HEK293 (cell line): ENCODE measurements around the gene UBE2M.

ENCODE experiments used
- BCL11B ChIP-seq: fragments of 450-650 bp; formaldehyde crosslinking; IDR thresholded peaks from 2 replicates; pipeline ENCODE4 v1.5.1; 2016; ENCODE audit warnings: low read depth, missing biosample characterization, missing genetic modification characterization
- GLI2 ChIP-seq: fragments of 450-650 bp; formaldehyde crosslinking; IDR thresholded peaks from 2 replicates; pipeline ENCODE4; 2017; ENCODE audit warnings: missing biosample characterization, missing genetic modification characterization, low read depth, borderline replicate concordance
- HOXC10 ChIP-seq: sonication (generic); formaldehyde crosslinking; IDR thresholded peaks from 2 replicates; pipeline ENCODE4 v1.8.1; 2023; ENCODE audit warnings: mild to moderate bottlenecking, missing genetic modification reagents
- KLF1 ChIP-seq: fragments of 450-650 bp; formaldehyde crosslinking; IDR thresholded peaks from 2 replicates; pipeline ENCODE4 v1.5.1; 2016; ENCODE audit warnings: missing biosample characterization, missing genetic modification characterization
- KLF16 ChIP-seq: fragments of 450-650 bp; formaldehyde crosslinking; IDR thresholded peaks from 2 replicates; pipeline ENCODE4 v1.5.1; 2017; ENCODE audit warnings: missing biosample characterization, missing genetic modification characterization
- MZF1 ChIP-seq: fragments of 450-650 bp; formaldehyde crosslinking; IDR thresholded peaks from 2 replicates; pipeline ENCODE4 v1.5.1; 2017; ENCODE audit warnings: missing biosample characterization, missing genetic modification characterization, borderline replicate concordance
- OSR2 ChIP-seq: fragments of 450-650 bp; formaldehyde crosslinking; IDR thresholded peaks from 2 replicates; pipeline ENCODE4 v1.5.1; 2016; ENCODE audit warnings: missing biosample characterization, missing genetic modification characterization
- OVOL3 ChIP-seq: fragments of 450-650 bp; formaldehyde crosslinking; IDR thresholded peaks from 2 replicates; pipeline ENCODE4 v1.5.1; 2016; ENCODE audit warnings: missing biosample characterization, missing genetic modification characterization
- TCF7L2 ChIP-seq: IDR thresholded peaks from 2 replicates; pipeline ENCODE4 v1.6.1; 2011; ENCODE audit warnings: low read depth, mild to moderate bottlenecking, inconsistent platforms, low read length, moderate library complexity, borderline replicate concordance
- ZBTB8A ChIP-seq: fragments of 450-650 bp; formaldehyde crosslinking; IDR thresholded peaks from 2 replicates; pipeline ENCODE4 v1.5.1; 2016; ENCODE audit warnings: missing biosample characterization, missing genetic modification characterization
- ZFP37 ChIP-seq: fragments of 450-650 bp; formaldehyde crosslinking; IDR thresholded peaks from 2 replicates; pipeline ENCODE4 v1.5.1; 2016; ENCODE audit warnings: missing biosample characterization, missing genetic modification characterization
- ZNF174 ChIP-seq: fragments of 450-650 bp; formaldehyde crosslinking; IDR thresholded peaks from 2 replicates; pipeline ENCODE4 v1.5.0; 2017; ENCODE audit warnings: missing biosample characterization, mild to moderate bottlenecking, missing genetic modification characterization
- ZNF2 ChIP-seq: fragments of 450-650 bp; formaldehyde crosslinking; IDR thresholded peaks from 2 replicates; pipeline ENCODE4 v1.5.1; 2016; ENCODE audit warnings: missing biosample characterization, missing genetic modification characterization
- ZNF341 ChIP-seq: fragments of 450-650 bp; formaldehyde crosslinking; IDR thresholded peaks from 2 replicates; pipeline ENCODE4; 2016; ENCODE audit warnings: low read depth, missing biosample characterization, missing genetic modification characterization
- ZNF354C ChIP-seq: fragments of 450-650 bp; formaldehyde crosslinking; IDR thresholded peaks from 2 replicates; pipeline ENCODE4 v1.5.1; 2016; ENCODE audit warnings: missing biosample characterization, missing genetic modification characterization, low read depth, borderline replicate concordance
- ZNF404 ChIP-seq: fragments of 450-650 bp; formaldehyde crosslinking; IDR thresholded peaks from 2 replicates; pipeline ENCODE4 v1.5.1; 2017; ENCODE audit warnings: missing biosample characterization, missing genetic modification characterization
- ZNF510 ChIP-seq: fragments of 450-650 bp; formaldehyde crosslinking; IDR thresholded peaks from 2 replicates; pipeline ENCODE4 v1.5.1; 2018; ENCODE audit warnings: mild to moderate bottlenecking, missing genetic modification characterization, missing biosample characterization; ENCODE audit not compliant: insufficient replicate concordance
- ZNF558 ChIP-seq: fragments of 450-650 bp; formaldehyde crosslinking; IDR thresholded peaks from 2 replicates; pipeline ENCODE4 v1.5.1; 2016; ENCODE audit warnings: missing biosample characterization, missing genetic modification characterization
- ZNF830 ChIP-seq: fragments of 450-650 bp; IDR thresholded peaks from 2 replicates; pipeline ENCODE4 v1.5.0; 2018; ENCODE audit warnings: missing biosample characterization, missing genetic modification characterization, low read depth, mild to moderate bottlenecking, moderate library complexity
- TF ChIP-seq, protein P1 (sequence below): fragments of 450-650 bp; formaldehyde crosslinking; IDR thresholded peaks from 2 replicates; pipeline ENCODE4 v1.5.1; 2016; ENCODE audit warnings: missing biosample characterization, missing genetic modification characterization
- TF ChIP-seq, protein P2 (sequence below): fragments of 450-650 bp; formaldehyde crosslinking; IDR thresholded peaks from 2 replicates; pipeline ENCODE4 v1.5.1; 2017; ENCODE audit warnings: missing biosample characterization, missing genetic modification characterization
- TF ChIP-seq, protein P3 (sequence below): fragments of 450-650 bp; formaldehyde crosslinking; optimal IDR thresholded peaks from 2 replicates; pipeline ENCODE3; 2016; ENCODE audit warnings: missing biosample characterization, mild to moderate bottlenecking, missing genetic modification characterization
- TF ChIP-seq, protein P4 (sequence below): fragments of 450-650 bp; formaldehyde crosslinking; IDR thresholded peaks from 2 replicates; pipeline ENCODE4 v1.5.1; 2016; ENCODE audit warnings: missing biosample characterization, missing genetic modification characterization
- TF ChIP-seq, protein P5 (sequence below): IDR thresholded peaks from 2 replicates; pipeline ENCODE4 v1.6.1; 2011; ENCODE audit warnings: mild to moderate bottlenecking, low read depth, low read length, borderline replicate concordance
- TF ChIP-seq, protein P6 (sequence below): fragments of 450-650 bp; formaldehyde crosslinking; IDR thresholded peaks from 2 replicates; pipeline ENCODE4 v1.5.1; 2016; ENCODE audit warnings: missing biosample characterization, missing genetic modification characterization, borderline replicate concordance
- TF ChIP-seq, protein P7 (sequence below): fragments of 450-650 bp; formaldehyde crosslinking; IDR thresholded peaks from 2 replicates; pipeline ENCODE4 v1.5.1; 2016; ENCODE audit warnings: missing biosample characterization, missing genetic modification characterization
- TF ChIP-seq, protein P8 (sequence below): fragments of 450-650 bp; formaldehyde crosslinking; IDR thresholded peaks from 2 replicates; pipeline ENCODE4 v1.5.1; 2017; ENCODE audit warnings: missing biosample characterization, missing genetic modification characterization

Gene UBE2M

DNA sequence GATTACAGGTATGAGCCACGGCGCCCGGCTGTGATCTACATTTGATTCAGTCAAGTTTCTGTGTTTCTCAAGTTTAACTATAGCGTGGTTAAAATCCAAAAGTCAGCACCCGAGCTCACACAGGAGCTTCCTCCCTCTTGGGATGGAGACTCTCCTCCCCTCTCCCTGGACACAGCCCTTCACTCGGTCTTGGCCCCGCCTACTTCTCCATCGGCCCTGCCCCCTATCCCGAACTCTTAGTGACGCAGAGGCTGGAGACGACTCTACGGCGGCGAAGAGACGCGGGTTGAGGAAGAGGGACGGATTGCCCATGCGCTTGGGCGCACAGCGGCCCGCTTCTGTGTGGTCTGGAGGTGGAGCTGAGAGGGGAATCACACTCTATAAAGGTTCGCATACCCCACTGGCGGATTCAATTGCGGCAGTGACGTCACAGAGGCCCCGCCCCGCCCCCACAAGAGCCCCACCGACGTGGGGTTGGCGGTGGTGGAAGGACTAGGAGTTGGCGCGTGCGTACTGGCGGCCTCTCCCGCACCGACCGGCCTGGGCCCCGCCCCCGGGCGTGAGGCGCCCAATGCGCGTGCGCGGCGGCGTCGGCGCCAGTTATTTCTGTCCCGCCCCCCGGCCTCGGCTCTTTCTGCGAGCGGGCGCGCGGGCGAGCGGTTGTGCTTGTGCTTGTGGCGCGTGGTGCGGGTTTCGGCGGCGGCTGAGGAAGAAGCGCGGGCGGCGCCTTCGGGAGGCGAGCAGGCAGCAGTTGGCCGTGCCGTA is 14.4 kb downstream of the UBE2M start, which contains the start of gene TRIM28 (continued):
- TF ChIP-seq ZNF354C (tag by site-specific recombination), result no peak
- no peak for TF ChIP-seq ZNF510
- TF ChIP-seq, protein P1, sequence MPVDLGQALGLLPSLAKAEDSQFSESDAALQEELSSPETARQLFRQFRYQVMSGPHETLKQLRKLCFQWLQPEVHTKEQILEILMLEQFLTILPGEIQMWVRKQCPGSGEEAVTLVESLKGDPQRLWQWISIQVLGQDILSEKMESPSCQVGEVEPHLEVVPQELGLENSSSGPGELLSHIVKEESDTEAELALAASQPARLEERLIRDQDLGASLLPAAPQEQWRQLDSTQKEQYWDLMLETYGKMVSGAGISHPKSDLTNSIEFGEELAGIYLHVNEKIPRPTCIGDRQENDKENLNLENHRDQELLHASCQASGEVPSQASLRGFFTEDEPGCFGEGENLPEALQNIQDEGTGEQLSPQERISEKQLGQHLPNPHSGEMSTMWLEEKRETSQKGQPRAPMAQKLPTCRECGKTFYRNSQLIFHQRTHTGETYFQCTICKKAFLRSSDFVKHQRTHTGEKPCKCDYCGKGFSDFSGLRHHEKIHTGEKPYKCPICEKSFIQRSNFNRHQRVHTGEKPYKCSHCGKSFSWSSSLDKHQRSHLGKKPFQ (tag by site-specific recombination), result no peak
- TF ChIP-seq, protein P2, sequence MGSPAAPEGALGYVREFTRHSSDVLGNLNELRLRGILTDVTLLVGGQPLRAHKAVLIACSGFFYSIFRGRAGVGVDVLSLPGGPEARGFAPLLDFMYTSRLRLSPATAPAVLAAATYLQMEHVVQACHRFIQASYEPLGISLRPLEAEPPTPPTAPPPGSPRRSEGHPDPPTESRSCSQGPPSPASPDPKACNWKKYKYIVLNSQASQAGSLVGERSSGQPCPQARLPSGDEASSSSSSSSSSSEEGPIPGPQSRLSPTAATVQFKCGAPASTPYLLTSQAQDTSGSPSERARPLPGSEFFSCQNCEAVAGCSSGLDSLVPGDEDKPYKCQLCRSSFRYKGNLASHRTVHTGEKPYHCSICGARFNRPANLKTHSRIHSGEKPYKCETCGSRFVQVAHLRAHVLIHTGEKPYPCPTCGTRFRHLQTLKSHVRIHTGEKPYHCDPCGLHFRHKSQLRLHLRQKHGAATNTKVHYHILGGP (tag by site-specific recombination), result no peak
- no peak for TF ChIP-seq OSR2 (tag by site-specific recombination)
- TF ChIP-seq, protein P3, sequence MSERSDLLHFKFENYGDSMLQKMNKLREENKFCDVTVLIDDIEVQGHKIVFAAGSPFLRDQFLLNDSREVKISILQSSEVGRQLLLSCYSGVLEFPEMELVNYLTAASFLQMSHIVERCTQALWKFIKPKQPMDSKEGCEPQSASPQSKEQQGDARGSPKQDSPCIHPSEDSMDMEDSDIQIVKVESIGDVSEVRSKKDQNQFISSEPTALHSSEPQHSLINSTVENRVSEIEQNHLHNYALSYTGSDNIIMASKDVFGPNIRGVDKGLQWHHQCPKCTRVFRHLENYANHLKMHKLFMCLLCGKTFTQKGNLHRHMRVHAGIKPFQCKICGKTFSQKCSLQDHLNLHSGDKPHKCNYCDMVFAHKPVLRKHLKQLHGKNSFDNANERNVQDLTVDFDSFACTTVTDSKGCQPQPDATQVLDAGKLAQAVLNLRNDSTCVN (tag by site-specific recombination), result peak; percentile 80
- TF ChIP-seq TCF7L2, result no peak
- no peak for TF ChIP-seq ZNF174
- no peak for TF ChIP-seq KLF1 (tag by site-specific recombination)
- TF ChIP-seq MZF1 (tag by site-specific recombination), result peak; percentile 99
- TF ChIP-seq ZNF341 (tag by site-specific recombination), result no peak
- TF ChIP-seq ZNF830, result no peak
- no peak for TF ChIP-seq ZNF404 (tag by site-specific recombination)
- TF ChIP-seq, protein P4, sequence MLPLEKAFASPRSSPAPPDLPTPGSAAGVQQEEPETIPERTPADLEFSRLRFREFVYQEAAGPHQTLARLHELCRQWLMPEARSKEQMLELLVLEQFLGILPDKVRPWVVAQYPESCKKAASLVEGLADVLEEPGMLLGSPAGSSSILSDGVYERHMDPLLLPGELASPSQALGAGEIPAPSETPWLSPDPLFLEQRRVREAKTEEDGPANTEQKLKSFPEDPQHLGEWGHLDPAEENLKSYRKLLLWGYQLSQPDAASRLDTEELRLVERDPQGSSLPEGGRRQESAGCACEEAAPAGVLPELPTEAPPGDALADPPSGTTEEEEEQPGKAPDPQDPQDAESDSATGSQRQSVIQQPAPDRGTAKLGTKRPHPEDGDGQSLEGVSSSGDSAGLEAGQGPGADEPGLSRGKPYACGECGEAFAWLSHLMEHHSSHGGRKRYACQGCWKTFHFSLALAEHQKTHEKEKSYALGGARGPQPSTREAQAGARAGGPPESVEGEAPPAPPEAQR (tag by site-specific recombination), result no peak
- no peak for TF ChIP-seq GLI2 (tag by site-specific recombination)
- TF ChIP-seq, protein P5, sequence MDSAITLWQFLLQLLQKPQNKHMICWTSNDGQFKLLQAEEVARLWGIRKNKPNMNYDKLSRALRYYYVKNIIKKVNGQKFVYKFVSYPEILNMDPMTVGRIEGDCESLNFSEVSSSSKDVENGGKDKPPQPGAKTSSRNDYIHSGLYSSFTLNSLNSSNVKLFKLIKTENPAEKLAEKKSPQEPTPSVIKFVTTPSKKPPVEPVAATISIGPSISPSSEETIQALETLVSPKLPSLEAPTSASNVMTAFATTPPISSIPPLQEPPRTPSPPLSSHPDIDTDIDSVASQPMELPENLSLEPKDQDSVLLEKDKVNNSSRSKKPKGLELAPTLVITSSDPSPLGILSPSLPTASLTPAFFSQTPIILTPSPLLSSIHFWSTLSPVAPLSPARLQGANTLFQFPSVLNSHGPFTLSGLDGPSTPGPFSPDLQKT, result no peak
- TF ChIP-seq ZNF558 (tag by site-specific recombination), result no peak
- TF ChIP-seq ZFP37, result peak; percentile 9; the same call in 1 of the 2 replicates
- TF ChIP-seq, protein P6, sequence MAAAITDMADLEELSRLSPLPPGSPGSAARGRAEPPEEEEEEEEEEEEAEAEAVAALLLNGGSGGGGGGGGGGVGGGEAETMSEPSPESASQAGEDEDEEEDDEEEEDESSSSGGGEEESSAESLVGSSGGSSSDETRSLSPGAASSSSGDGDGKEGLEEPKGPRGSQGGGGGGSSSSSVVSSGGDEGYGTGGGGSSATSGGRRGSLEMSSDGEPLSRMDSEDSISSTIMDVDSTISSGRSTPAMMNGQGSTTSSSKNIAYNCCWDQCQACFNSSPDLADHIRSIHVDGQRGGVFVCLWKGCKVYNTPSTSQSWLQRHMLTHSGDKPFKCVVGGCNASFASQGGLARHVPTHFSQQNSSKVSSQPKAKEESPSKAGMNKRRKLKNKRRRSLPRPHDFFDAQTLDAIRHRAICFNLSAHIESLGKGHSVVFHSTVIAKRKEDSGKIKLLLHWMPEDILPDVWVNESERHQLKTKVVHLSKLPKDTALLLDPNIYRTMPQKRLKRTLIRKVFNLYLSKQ, result no peak
- TF ChIP-seq ZNF2, result no peak
- no peak for TF ChIP-seq BCL11B (tag by site-specific recombination)
- no peak; the same call in 1 of the 2 replicates for TF ChIP-seq KLF16 (tag by site-specific recombination)
- no peak for TF ChIP-seq ZBTB8A (tag by site-specific recombination)
- TF ChIP-seq, protein P7, sequence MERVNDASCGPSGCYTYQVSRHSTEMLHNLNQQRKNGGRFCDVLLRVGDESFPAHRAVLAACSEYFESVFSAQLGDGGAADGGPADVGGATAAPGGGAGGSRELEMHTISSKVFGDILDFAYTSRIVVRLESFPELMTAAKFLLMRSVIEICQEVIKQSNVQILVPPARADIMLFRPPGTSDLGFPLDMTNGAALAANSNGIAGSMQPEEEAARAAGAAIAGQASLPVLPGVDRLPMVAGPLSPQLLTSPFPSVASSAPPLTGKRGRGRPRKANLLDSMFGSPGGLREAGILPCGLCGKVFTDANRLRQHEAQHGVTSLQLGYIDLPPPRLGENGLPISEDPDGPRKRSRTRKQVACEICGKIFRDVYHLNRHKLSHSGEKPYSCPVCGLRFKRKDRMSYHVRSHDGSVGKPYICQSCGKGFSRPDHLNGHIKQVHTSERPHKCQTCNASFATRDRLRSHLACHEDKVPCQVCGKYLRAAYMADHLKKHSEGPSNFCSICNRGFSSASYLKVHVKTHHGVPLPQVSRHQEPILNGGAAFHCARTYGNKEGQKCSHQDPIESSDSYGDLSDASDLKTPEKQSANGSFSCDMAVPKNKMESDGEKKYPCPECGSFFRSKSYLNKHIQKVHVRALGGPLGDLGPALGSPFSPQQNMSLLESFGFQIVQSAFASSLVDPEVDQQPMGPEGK (tag by site-specific recombination), result peak; percentile 88
- TF ChIP-seq, protein P8, sequence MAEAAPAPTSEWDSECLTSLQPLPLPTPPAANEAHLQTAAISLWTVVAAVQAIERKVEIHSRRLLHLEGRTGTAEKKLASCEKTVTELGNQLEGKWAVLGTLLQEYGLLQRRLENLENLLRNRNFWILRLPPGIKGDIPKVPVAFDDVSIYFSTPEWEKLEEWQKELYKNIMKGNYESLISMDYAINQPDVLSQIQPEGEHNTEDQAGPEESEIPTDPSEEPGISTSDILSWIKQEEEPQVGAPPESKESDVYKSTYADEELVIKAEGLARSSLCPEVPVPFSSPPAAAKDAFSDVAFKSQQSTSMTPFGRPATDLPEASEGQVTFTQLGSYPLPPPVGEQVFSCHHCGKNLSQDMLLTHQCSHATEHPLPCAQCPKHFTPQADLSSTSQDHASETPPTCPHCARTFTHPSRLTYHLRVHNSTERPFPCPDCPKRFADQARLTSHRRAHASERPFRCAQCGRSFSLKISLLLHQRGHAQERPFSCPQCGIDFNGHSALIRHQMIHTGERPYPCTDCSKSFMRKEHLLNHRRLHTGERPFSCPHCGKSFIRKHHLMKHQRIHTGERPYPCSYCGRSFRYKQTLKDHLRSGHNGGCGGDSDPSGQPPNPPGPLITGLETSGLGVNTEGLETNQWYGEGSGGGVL (tag by site-specific recombination), result peak; percentile 23; the same call in 1 of the 2 replicates
- no peak for TF ChIP-seq OVOL3 (tag by site-specific recombination)
- TF ChIP-seq HOXC10 (CRISPR knock-in tag), result peak; percentile 96; the same call in 1 of the 2 replicates
